HCT116 (cell line): Measurements from ENCODE around the gene UGT1A6. TPM values are rescaled to one million over a fixed set of nuclear protein-coding genes. Genes with fewer than 3 reads are reported as not detected.

ENCODE experiments used
- ATAC-seq: fragments of 200-7000 bp; cut with Tn5 transposase; 2 replicates; pipeline ENCODE4 v1.9.1; 2020; ENCODE audit warnings: mild to moderate bottlenecking, moderate library complexity
- BruUV-seq: library from RNA; stranded (reverse); fragments of 400-500 nt; replicated peaks from 2 replicates; lab custom pipeline; 2021; lab: Mats Ljungman, UMichigan
- CTCF ChIA-PET: fragments of 300-600 bp; sonication (Branson Sonifier 250); formaldehyde crosslinking; loops from one replicate; lab custom pipeline; 2021; ENCODE audit warnings: antibody characterized with exemption; lab: Charles Lee
- POLR2A ChIA-PET: fragments of 300-600, 350-600 bp; sonication (Branson Sonifier 250); formaldehyde crosslinking; loops from one replicate; lab custom pipeline; 2021; ENCODE audit warnings: antibody characterized with exemption; lab: Charles Lee
- RAD21 ChIA-PET, 2 experiments: fragments of 300-600 bp; sonication (Branson Sonifier 250); formaldehyde crosslinking; loops; one replicate each; lab custom pipeline; 2023; ENCODE audit warnings: low total read pairs in 2 of 2; ENCODE audit not compliant: uncharacterized antibody in 2 of 2, unreplicated experiment in 2 of 2, low non-redundant PET in 1 of 2; lab: Charles Lee
- DNase-seq: peaks from one replicate; pipeline ENCODE4 v3.0.0-alpha.2; 2010; ENCODE audit warnings: low read depth, low spot score
- H2AFZ ChIP-seq: fragments of 200-600 bp; shearing (Covaris generic), sonication (generic); 2 replicates; pipeline ENCODE4 v1.6.1; 2017; ENCODE audit warnings: low read depth, mixed run types, mixed read lengths, antibody characterized with exemption, low read length; ENCODE audit not compliant: poor library complexity, severe bottlenecking
- H3K27ac ChIP-seq: 2 replicates; pipeline ENCODE4 v1.5.1; 2012; ENCODE audit warnings: low read depth, low read length
- H3K27me3 ChIP-seq: fragments of 200-600 bp; sonication (generic); 2 replicates; pipeline ENCODE4 v1.6.1; 2016; ENCODE audit warnings: mixed run types, low read length, mixed read lengths; ENCODE audit not compliant: insufficient read depth
- H3K36me3 ChIP-seq, 2 experiments: fragments of 200-500 bp in 1 of 2; fragments of 200-600 bp in 1 of 2; sonication (Bioruptor generic) in 1 of 2; sonication (generic) in 1 of 2; 2 replicates each; pipeline versions ENCODE4 v1.5.1 to v1.6.1; 2014 to 2016; ENCODE audit warnings: low read length in 2 of 2, inconsistent platforms in 1 of 2, mixed read lengths in 1 of 2, mixed run types in 1 of 2; ENCODE audit not compliant: insufficient read depth in 2 of 2, control insufficient read depth in 1 of 2
- H3K4me1 ChIP-seq, 2 experiments: fragments of 200-600 bp in 1 of 2; sonication (generic) in 1 of 2; 2 replicates each; pipeline versions ENCODE4 v1.5.1 to v1.6.1; 2012 to 2017; ENCODE audit warnings: low read length in 2 of 2, inconsistent platforms in 1 of 2, mild to moderate bottlenecking in 1 of 2, mixed read lengths in 1 of 2, mixed run types in 1 of 2, moderate library complexity in 1 of 2; ENCODE audit not compliant: insufficient read depth in 2 of 2, control insufficient read depth in 1 of 2
- H3K4me2 ChIP-seq: fragments of 200-600 bp; sonication (generic); 2 replicates; pipeline ENCODE4 v1.6.1; 2017; ENCODE audit warnings: mixed run types, low read length, mixed read lengths
- H3K4me3 ChIP-seq, 2 experiments: fragments of 200-600 bp in 1 of 2; sonication (generic) in 1 of 2; replicated peaks in 1 of 2; 2 replicates each; pipeline ENCODE4 v1.5.1; 2011 to 2016; ENCODE audit warnings: low read length in 2 of 2, control low read depth in 1 of 2, low read depth in 1 of 2, mild to moderate bottlenecking in 1 of 2, mixed read lengths in 1 of 2, mixed run types in 1 of 2
- H3K79me2 ChIP-seq: fragments of 200-600 bp; sonication (generic); 2 replicates; pipeline ENCODE4 v1.6.1; 2017; ENCODE audit warnings: mild to moderate bottlenecking, mixed run types, low read length, moderate library complexity, mixed read lengths; ENCODE audit not compliant: insufficient read depth
- H3K9ac ChIP-seq: fragments of 200-600 bp; sonication (generic); 2 replicates; pipeline ENCODE4 v1.6.1; 2016; ENCODE audit warnings: low read length, mixed read lengths
- H3K9me2 ChIP-seq: fragments of 200-600 bp; sonication (generic), shearing (Covaris generic); 2 replicates; pipeline ENCODE4 v1.6.1; 2017; ENCODE audit warnings: mixed run types, mild to moderate bottlenecking, moderate library complexity; ENCODE audit not compliant: insufficient read depth
- H3K9me3 ChIP-seq, 2 experiments: fragments of 200-500 bp in 1 of 2; fragments of 200-600 bp in 1 of 2; sonication (Bioruptor generic) in 1 of 2; sonication (generic) in 1 of 2; 2 replicates each; pipeline ENCODE4 v1.6.1; 2014 to 2017; ENCODE audit warnings: low read length in 2 of 2, mixed read lengths in 2 of 2, inconsistent platforms in 1 of 2, low read depth in 1 of 2, mild to moderate bottlenecking in 1 of 2, mixed run types in 1 of 2, moderate library complexity in 1 of 2; ENCODE audit not compliant: control insufficient read depth in 1 of 2, insufficient read depth in 1 of 2
- H4K20me1 ChIP-seq: fragments of 200-600 bp; sonication (generic), shearing (Covaris generic); 2 replicates; pipeline ENCODE4 v1.6.1; 2017; ENCODE audit warnings: mixed run types, mild to moderate bottlenecking, moderate library complexity; ENCODE audit not compliant: insufficient read depth
- CBX3 ChIP-seq: IDR thresholded peaks from 2 replicates; pipeline ENCODE4 v1.6.1; 2012; ENCODE audit warnings: low read depth
- CEBPB ChIP-seq: IDR thresholded peaks from 2 replicates; pipeline ENCODE4 v1.6.1; 2012; ENCODE audit warnings: low read depth
- EGR1 ChIP-seq: IDR thresholded peaks from 2 replicates; pipeline ENCODE4 v1.6.1; 2012; ENCODE audit warnings: low read depth
- ELF1 ChIP-seq: IDR thresholded peaks from 2 replicates; pipeline ENCODE4 v1.6.1; 2012; ENCODE audit warnings: low read depth, borderline replicate concordance
- EZH2 ChIP-seq: fragments of 200-600 bp; sonication (generic); IDR thresholded peaks from 2 replicates; pipeline ENCODE4 v1.6.1; 2017; ENCODE audit warnings: antibody characterized with exemption, mixed run types
- EZH2phosphoT487 ChIP-seq: fragments of 200-600 bp; IDR thresholded peaks from 2 replicates; pipeline ENCODE4 v1.6.1; 2018; ENCODE audit warnings: antibody characterized with exemption, borderline replicate concordance
- JUND ChIP-seq: IDR thresholded peaks from 2 replicates; pipeline ENCODE4 v1.6.1; 2012
- RAD21 ChIP-seq: IDR thresholded peaks from 2 replicates; pipeline ENCODE4 v1.6.1; 2012; ENCODE audit warnings: low read depth, mild to moderate bottlenecking
- REST ChIP-seq: IDR thresholded peaks from 2 replicates; pipeline ENCODE4 v1.6.1; 2012; ENCODE audit warnings: low read depth
- SIN3A ChIP-seq: IDR thresholded peaks from 2 replicates; pipeline ENCODE4 v1.6.1; 2012; ENCODE audit warnings: low read depth
- SRF ChIP-seq: IDR thresholded peaks from 2 replicates; pipeline ENCODE4 v1.6.1; 2012; ENCODE audit warnings: low read depth
- TCF7L2 ChIP-seq: IDR thresholded peaks from 2 replicates; pipeline ENCODE4 v1.7.0; 2011; ENCODE audit warnings: borderline replicate concordance, inconsistent platforms; ENCODE audit not compliant: insufficient read depth, insufficient read length; ENCODE audit errors: extremely low read depth
- YY1 ChIP-seq: IDR thresholded peaks from 2 replicates; pipeline ENCODE4 v1.6.1; 2011; ENCODE audit warnings: low read length, low read depth, moderate library complexity, mild to moderate bottlenecking; ENCODE audit not compliant: insufficient replicate concordance; ENCODE audit errors: extremely low read depth
- ZBTB33 ChIP-seq: IDR thresholded peaks from 2 replicates; pipeline ENCODE4 v1.6.1; 2011; ENCODE audit warnings: mild to moderate bottlenecking, low read length, moderate library complexity; ENCODE audit not compliant: insufficient replicate concordance; ENCODE audit errors: extremely low read depth
- ZFX ChIP-seq: fragments of 450-650 bp; IDR thresholded peaks from 2 replicates; pipeline ENCODE4 v1.6.1; 2017
- intact Hi-C: fragments of 100-400 bp; cut with micrococcal nuclease; formaldehyde crosslinking; loops from 2 replicates; pipeline ENCODE4 v1.10.0; 2022
- total RNA-seq: library from RNA; stranded (reverse); gene quantifications from one replicate; pipeline ENCODE4 v1.2.1, GENCODE V29; 2021; ENCODE audit not compliant: unreplicated experiment
- TF ChIP-seq, protein P1 (sequence below), 3 experiments: fragments of 200-600 bp in 1 of 3; sonication (generic) in 1 of 3; IDR thresholded peaks in 2 of 3; conservative IDR thresholded peaks in 1 of 3; 2 replicates each; pipeline ENCODE4 v1.5.1; 2012 to 2017; ENCODE audit warnings: low read depth in 2 of 3, low read length in 2 of 3, antibody characterized with exemption in 1 of 3, borderline replicate concordance in 1 of 3, control low read depth in 1 of 3, mild to moderate bottlenecking in 1 of 3, mixed read lengths in 1 of 3, mixed run types in 1 of 3, moderate library complexity in 1 of 3; ENCODE audit not compliant: insufficient read depth in 1 of 3

UGT1A6 gene
- total RNA-seq, 1 experiment from 2014 or later: not detected

DNA sequence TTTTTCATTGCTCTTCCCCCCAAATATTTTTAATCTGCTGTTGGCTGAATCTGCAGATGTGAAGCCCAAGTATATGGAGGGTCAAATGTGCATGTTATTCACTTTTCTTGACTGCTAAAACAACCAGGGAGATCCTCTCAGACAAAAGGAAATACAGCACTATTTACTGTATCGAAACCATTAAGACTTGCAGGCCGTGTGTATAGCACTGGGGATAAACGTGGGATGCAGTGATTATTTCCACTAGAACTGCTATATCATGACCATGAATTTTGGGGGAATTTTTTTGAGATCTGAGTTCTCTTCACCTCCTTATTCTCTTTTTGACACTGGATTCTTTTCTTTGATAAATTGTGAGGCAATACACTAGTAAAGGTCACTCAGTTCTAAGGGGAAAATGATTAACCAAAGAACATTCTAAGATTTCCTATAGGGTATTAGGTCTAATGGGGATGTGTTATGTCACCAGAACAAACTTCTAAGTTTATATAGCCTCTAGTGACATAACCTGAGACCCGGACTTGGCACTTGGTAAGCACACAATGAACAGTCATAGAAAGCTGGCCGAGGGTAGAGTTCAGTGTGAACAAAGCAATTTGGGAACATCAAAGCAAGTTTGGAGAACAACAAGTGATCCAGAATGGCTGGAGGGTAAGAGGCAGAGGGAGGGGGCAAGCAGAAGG, 52.5 kb downstream of the UGT1A6 start:
- intact Hi-C loops: no loop called here
- Histone ChIP-seq H3K36me3 (no peaks in the 10 kb centered on the region), H3K4me2 (no peak overlapping the region), H3K9me3 (no peaks in the 10 kb centered on the region), H4K20me1 (no peaks in the 10 kb centered on the region), H3K4me1 (no peaks in the 10 kb centered on the region), H3K9ac (no peak overlapping the region), H3K27me3 (no peaks in the 10 kb centered on the region), H3K4me3 (no peak overlapping the region), H3K27ac (no peak overlapping the region), H3K79me2 (no peaks in the 10 kb centered on the region), H2AFZ (no peak overlapping the region), H3K9me2 (no peaks in the 10 kb centered on the region)
- CTCF ChIA-PET: no interaction called here
- DNase-seq (no peak), ATAC-seq (no peak)
- RAD21 ChIA-PET: no interaction called here
- no TSS peak for BruUV-seq
- POLR2A ChIA-PET: no interaction called here
- TF ChIP-seq SIN3A (no peak), TCF7L2 (no peak), ZBTB33 (no peak), YY1 (no peak), JUND (no peak), SRF (no peak), EZH2phosphoT487 (no peak), RAD21 (no peak), ELF1 (no peak), ZFX (no peak), CEBPB (no peak), EGR1 (no peak), CBX3 (no peak), EZH2 (no peak), REST (no peak)
- TF ChIP-seq, protein P1, sequence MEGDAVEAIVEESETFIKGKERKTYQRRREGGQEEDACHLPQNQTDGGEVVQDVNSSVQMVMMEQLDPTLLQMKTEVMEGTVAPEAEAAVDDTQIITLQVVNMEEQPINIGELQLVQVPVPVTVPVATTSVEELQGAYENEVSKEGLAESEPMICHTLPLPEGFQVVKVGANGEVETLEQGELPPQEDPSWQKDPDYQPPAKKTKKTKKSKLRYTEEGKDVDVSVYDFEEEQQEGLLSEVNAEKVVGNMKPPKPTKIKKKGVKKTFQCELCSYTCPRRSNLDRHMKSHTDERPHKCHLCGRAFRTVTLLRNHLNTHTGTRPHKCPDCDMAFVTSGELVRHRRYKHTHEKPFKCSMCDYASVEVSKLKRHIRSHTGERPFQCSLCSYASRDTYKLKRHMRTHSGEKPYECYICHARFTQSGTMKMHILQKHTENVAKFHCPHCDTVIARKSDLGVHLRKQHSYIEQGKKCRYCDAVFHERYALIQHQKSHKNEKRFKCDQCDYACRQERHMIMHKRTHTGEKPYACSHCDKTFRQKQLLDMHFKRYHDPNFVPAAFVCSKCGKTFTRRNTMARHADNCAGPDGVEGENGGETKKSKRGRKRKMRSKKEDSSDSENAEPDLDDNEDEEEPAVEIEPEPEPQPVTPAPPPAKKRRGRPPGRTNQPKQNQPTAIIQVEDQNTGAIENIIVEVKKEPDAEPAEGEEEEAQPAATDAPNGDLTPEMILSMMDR (IDR thresholded peaks at IDR 0.05 in 2 of 3, conservative IDR thresholded peaks at IDR 0.05 in 1 of 3; ENCODE audit: borderline replicate concordance in 1 of 3, insufficient read depth in 1 of 3, low read depth in 2 of 3, low read length in 2 of 3): no peak
